ENCODE results near the gene SRGAP1. TPM values are rescaled to one million over a fixed set of nuclear protein-coding genes. Genes with fewer than 3 reads are reported as not detected.

SRGAP1 gene
- total and polyA plus RNA-seq, 2 of the 8 experiments (the other 6 are each of a cell fraction or from before 2014, with no cell fraction given), result 3.2 to 7.3 TPM

GRCh38 chr12:64098709-64099354, 254.3 kb downstream of the SRGAP1 start:
- no peak overlapping the region for H3K4me2 ChIP-seq (ENCODE audit: insufficient read depth in 1 of 2, low read depth in 2 of 2, low read length in 2 of 2)
- no peaks in the 10 kb centered on the region for H3K79me1 ChIP-seq (ENCODE audit: low read depth, low read length)
- H3K9ac ChIP-seq (replicated peaks in 1 of 4; ENCODE audit: extremely low read depth in 1 of 4, low read depth in 3 of 4, low read length in 3 of 4), result no peak overlapping the region
- no peak overlapping the region for H4K8ac ChIP-seq (ENCODE audit: extremely low read depth, insufficient read depth, low read length)
- no peak overlapping the region for H2BK120ac ChIP-seq (replicated peaks; ENCODE audit: low read depth, low read length)
- DNase-seq (ENCODE audit: low read depth in 1 of 2, low spot score in 2 of 2) (no peak), FAIRE-seq (no peak)
- H3K4me1 ChIP-seq (replicated peaks in 1 of 4; ENCODE audit: control insufficient read depth in 3 of 4, insufficient read depth in 4 of 4, low read length in 3 of 4), result no peaks in the 10 kb centered on the region
- no peak overlapping the region for H3K4me3 ChIP-seq (ENCODE audit: extremely low read depth in 1 of 4, insufficient read depth in 2 of 4, low read depth in 3 of 4, low read length in 4 of 4)
- H4K20me1 ChIP-seq (replicated peaks in 1 of 2; ENCODE audit: control insufficient read depth in 1 of 2, insufficient read depth in 2 of 2, low read length in 2 of 2), result no peaks in the 10 kb centered on the region
- H4K91ac ChIP-seq (replicated peaks; ENCODE audit: insufficient read length, low read length), result no peak overlapping the region
- no peaks in the 10 kb centered on the region for H3K79me2 ChIP-seq (ENCODE audit: control insufficient read depth in 1 of 2, insufficient read depth in 2 of 2, low read length in 2 of 2)
- H2AFZ ChIP-seq (ENCODE audit: low read length), result no peak overlapping the region
- H3K56ac ChIP-seq (replicated peaks; ENCODE audit: insufficient read length, low read depth, low read length), result no peak overlapping the region
- no peak overlapping the region for H2BK12ac ChIP-seq (ENCODE audit: low read depth, low read length)
- no peak overlapping the region for H2BK15ac ChIP-seq (ENCODE audit: low read length)
- 97% methylated on average over 2 of the region's 2 CpGs; no CpG with 5 or more reads in 1 of the 2 experiments for WGBS, 2 experiments (ENCODE audit: extremely low coverage in 1 of 2, insufficient coverage in 1 of 2, insufficient read length in 1 of 2, insufficient replicate concordance in 2 of 2, low coverage in 1 of 2, low lambda C conversion rate in 2 of 2, missing lambda C conversion rate in 1 of 2)
- TF ChIP-seq JUN (IDR thresholded peaks at IDR 0.05; ENCODE audit: low read depth, low read length) (no peak), GABPA (IDR thresholded peaks at IDR 0.05; ENCODE audit: borderline replicate concordance, insufficient read depth, low read length) (no peak), YY1 (IDR thresholded peaks at IDR 0.05; ENCODE audit: low read depth, low read length) (no peak), CREB1 (IDR thresholded peaks at IDR 0.05) (no peak)
- H3K18ac ChIP-seq (ENCODE audit: extremely low read depth, low read length), result no peak overlapping the region
- H2AK5ac ChIP-seq (ENCODE audit: low read depth, low read length), result no peak overlapping the region
- H2BK5ac ChIP-seq (ENCODE audit: low read depth, low read length), result no peak overlapping the region
- H4K5ac ChIP-seq (ENCODE audit: insufficient read length, low read depth, low read length), result no peak overlapping the region
- no peak overlapping the region for H3K14ac ChIP-seq (ENCODE audit: insufficient read length)
- no peaks in the 10 kb centered on the region for H3K27me3 ChIP-seq (replicated peaks in 1 of 4; ENCODE audit: control insufficient read depth in 3 of 4, extremely low read depth in 1 of 4, insufficient read depth in 3 of 4, low read length in 3 of 4)
- ChIA-PET CTCF (ENCODE audit: partially characterized antibody) (interaction anchor here (0.6 to 1.5 kb wide), 5 partner anchors 15 to 294 kb away, joined by 3 to 4 read pairs (median 3); no protein-coding TSS in a partner anchor), POLR2A (ENCODE audit: partially characterized antibody) (interaction anchor here (0.6 kb wide), 1 partner anchor 238 kb away, joined by 3 read pairs; no protein-coding TSS in a partner anchor)
- no peak overlapping the region for H3K4ac ChIP-seq (replicated peaks; ENCODE audit: insufficient read length, low read depth, low read length)
- H3K23me2 ChIP-seq (ENCODE audit: low read depth, low read length), result no peaks in the 10 kb centered on the region
- no peak overlapping the region for H3K23ac ChIP-seq (ENCODE audit: insufficient read length)
- H3K36me3 ChIP-seq (ENCODE audit: control insufficient read depth in 2 of 4, insufficient read depth in 4 of 4, low read length in 3 of 4), result no peaks in the 10 kb centered on the region
- no peak overlapping the region for H3K27ac ChIP-seq (ENCODE audit: low read depth, low read length)
- no peak overlapping the region for H2BK20ac ChIP-seq (ENCODE audit: low read length)
- H3K9me3 ChIP-seq (ENCODE audit: insufficient read depth in 2 of 2, low read depth in 1 of 2, low read length in 1 of 2), result no peaks in the 10 kb centered on the region
